HG02571 (cell line): ENCODE data around the gene UBE2E1.

Source experiments
- ATAC-seq: cut with Tn5 transposase; IDR thresholded peaks from one replicate; pipeline ENCODE4 v1.9.1; 2021; ENCODE audit warnings: mild to moderate bottlenecking, moderate library complexity; ENCODE audit not compliant: unreplicated experiment

The UBE2E1 gene

DNA sequence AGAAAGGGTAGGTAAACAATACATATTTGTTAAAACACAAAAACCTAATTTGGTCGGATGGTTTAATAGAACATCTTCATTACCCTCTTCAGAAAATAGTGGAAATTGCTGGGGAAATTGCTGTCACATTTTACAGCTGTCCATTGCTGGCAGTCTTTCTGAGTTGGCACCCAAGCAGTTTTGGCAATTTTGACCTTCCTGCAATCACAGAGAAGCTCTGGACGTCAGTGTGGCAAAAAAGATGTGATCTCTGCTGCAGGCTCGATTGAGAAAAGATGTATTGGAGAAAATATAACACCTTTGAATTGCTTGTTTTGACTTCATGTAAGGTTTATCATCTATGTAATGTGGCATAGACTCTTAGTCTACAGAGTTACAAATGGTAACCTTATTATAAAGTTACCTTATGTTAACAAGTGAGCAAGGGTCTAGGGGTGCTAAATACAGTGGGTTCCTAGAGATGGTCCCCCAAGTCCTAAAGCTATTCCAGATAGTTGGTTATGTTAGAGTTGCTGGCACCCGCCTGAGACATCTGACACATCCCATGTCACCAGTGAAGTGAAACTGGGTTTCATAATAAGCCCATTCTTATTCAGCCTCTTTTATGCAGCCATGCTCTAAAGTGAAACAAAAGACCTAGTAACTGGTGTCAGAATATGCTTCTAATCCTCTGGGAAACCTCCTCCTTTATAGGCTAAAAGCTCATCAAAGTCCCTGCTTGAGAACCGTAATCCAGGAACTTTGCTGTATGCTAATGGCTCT, 14.0 kb downstream of the UBE2E1 start:
- peak; percentile 45 for ATAC-seq

DNA sequence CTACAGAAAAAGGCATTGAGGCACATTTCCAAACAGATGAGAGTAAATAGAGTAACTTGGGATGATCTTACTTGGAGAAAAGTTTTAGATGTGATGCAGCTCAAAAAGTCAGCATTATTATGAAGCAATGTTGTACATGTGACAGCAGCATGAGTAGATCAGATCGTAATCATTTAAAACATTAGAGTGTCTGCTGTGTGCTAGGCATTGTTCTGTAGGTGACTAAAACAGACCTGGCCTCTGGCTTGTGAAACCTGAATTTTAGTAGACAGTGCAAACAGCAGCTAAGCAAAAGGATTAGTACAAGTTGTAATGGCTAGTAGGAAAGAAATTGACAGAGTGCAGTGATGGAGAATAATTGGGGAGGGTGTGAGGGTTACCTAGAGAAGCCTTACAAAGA, 15.1 kb downstream of the UBE2E1 start:
- no peak for ATAC-seq

DNA sequence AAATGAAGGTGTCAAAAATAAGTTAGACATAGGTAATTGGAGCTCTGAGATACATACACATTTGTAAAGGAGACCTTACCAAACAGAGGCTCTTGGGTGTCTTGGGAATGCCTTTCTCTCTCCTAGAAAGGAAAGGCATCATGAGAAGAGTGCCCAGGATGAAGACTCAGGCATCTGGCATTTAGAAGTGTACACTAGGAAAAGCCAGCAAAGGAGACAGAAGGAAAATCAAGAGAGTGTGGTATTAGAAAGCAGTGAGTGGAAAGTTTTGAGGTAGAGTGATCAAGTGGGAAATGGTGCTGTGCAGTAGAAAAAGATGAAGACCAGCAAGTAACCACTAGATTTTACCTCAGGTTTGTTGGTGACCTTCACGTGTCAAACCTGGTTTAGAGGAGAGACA, 16.1 kb downstream of the UBE2E1 start:
- ATAC-seq, result no peak

DNA sequence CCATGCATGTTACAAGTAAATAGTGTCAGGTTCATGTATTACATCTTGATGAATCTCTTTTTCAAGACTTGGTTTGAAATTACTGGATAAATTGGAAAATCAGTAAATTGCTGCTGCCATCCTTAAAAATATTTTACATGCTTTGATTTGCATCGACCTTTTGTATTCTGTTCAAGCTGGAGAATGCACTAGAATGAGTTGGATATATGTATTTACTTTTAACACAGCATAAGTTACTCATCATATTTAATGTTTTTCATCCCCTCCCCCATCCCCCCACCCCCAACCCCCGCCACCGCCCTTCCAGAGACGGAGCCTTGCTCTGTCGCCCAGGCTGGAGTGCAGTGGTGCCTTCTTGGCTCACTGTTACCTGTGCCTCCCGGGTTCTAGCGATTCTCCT, 16.8 kb downstream of the UBE2E1 start:
- ATAC-seq, result no peak

DNA sequence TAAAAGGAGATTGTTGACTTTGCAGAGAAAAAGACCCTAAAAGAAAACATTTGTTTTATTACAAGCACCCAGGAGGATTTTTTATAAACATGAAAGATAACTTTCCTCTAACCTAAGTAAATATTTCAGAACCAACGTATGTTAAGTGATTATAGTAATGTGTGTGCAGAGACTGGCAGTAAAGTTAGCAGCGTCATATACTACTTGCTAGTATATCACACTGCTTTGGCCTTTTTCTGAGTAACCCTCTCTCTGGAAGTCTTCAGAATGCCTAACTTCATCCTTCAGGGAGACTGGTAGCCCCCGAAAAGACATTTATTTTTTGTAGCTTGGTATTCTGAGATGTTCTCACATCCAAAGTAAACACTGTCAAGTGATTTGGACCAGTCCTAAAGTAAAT, 17.9 kb downstream of the UBE2E1 start:
- no peak for ATAC-seq

DNA sequence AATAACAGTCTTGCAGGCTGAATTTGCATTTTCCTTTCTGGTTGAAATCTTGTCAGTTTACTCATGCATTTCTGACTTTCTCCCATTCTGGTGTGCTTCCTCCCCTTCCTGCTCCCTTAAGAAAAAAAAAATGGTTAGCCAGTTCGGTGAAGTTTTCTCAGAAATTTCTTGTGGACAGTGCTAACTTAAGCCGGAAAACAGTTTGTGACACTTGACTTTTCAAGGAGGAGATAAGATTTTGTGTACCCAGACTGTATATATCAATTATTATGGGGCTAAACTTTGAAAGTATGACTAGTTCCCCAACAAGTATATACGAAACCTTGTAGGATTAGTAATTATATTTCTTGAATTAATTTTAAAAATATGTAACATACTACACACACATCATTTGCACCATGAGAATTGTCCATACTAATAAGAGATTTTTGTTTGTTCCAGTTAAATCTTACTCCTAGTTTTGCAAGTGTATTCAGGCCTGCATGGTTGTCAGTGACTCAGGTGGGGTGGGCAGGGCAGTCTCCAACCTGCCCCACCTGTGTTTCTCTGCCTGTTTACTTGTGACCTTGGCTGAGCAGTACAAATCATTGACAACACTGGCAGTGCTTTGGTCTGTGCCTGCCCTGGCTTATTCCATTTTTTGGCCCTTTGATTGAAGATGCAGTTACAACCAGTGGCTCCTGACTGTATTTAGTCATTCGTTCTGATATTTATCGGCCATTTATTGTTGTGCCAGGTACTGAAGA, 19.1 kb downstream of the UBE2E1 start:
- ATAC-seq, result no peak

DNA sequence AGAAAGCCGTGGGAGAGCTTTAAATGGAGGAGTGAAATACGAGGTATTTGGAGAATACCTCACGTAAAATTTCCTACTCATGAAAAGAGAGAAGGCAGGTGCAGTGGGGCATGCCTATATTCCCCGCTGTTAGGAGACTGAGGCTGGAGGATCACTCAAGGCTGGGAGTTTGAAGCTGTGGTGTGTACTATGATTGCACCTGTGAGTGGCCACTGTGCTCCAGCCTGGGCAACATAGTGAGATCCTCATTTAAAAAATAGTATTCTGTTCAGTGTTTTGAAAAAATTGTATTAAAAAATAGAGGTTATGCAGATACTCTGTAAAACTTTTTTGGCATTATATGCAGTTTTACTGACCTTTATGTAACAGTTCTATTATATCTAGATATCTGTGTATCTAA, 20.0 kb downstream of the UBE2E1 start:
- ATAC-seq, result no peak

DNA sequence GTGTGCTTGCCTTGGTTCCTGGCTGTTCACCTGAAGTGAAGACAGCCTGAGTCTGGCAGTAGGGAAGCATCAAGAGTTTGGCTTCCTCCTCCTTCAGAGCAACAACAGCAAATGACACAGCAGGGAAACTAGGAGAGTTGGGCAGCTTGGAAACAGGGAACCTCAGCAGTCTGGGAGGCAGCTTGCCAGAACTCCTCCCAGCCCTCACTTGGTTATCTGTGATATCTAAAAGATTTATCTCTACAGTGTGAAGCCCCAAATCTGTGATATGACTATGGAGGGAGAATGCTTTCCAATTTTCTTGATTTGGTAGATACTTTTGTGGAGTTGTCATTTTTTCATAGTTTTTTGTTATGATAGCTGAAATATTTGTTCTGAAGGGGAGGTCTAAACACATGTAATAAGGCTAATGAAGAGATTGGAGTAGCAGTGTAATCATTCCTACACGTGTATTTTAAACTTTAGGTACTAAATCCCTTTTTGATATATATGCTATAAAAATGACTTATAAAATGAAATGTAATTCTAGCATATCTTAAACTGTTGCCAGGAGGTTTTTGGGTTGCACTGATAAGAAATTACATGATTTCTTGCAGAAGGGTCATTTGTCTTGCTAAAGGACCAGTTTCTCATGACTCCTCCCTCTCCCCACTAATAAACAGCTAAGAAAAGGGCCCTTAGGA, 20.8 kb downstream of the UBE2E1 start:
- no peak for ATAC-seq

DNA sequence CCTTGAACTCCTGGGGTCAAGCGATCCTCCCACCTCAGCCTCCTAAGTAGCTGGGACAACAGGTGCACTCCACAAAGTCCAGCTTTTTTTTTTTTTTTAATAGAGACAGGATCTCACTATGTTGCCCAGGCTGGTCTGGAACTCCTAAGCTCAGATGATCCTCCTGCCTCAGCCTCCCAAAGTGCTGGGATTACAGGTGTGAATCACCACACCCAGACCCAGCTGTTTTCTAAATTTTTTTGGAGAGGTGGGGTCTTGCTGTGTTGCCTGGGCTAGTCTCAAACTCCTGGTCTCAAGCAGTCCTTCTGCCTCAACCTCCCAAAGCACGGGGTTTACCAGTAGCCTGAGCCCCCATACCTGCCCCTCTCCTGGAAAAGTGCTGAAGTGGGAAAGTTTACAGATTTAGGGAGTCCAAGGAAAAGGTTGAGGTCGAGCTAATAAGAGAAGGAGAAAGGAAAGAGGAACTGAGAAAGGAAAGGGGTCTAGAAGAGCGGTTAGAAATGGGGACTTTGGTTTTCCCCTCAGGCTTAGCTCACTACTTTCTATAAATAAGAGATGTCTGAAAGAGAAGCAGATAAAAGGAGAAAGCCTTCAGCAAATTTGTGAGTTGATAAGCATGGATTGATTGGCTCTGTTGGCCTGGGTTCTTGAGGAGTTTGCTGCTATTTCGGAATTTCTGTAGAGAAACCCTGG, 23.6 kb downstream of the UBE2E1 start:
- peak; percentile 71 for ATAC-seq

DNA sequence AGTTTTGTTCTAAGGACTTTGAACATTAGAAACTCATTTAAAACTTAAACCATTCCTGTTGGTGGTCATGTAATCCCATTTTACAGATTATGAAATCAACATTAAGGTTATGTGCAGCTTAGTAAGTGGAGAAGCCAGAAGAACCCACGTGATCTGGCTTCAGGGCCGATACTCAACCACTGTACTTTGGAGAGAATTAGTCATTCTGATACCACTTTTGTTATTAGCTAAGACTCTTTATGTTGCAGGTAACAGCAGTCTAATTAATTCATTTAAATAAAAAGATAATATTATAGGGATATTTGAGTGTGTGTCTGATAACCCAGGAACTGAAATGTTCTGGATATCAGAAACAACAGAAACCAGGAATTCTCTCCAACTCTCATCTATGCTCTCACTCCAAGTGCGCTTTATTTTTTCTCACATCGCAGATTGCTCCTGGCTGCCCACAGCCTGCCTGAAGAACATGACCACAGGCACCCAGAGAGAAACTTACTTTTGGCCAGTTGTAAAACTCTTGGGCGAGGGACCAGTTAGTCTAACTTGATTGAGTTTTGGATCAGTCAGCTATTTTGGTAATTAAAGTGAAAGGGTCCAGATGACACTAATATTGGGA, 25.2 kb downstream of the UBE2E1 start:
- peak; percentile 86 for ATAC-seq

DNA sequence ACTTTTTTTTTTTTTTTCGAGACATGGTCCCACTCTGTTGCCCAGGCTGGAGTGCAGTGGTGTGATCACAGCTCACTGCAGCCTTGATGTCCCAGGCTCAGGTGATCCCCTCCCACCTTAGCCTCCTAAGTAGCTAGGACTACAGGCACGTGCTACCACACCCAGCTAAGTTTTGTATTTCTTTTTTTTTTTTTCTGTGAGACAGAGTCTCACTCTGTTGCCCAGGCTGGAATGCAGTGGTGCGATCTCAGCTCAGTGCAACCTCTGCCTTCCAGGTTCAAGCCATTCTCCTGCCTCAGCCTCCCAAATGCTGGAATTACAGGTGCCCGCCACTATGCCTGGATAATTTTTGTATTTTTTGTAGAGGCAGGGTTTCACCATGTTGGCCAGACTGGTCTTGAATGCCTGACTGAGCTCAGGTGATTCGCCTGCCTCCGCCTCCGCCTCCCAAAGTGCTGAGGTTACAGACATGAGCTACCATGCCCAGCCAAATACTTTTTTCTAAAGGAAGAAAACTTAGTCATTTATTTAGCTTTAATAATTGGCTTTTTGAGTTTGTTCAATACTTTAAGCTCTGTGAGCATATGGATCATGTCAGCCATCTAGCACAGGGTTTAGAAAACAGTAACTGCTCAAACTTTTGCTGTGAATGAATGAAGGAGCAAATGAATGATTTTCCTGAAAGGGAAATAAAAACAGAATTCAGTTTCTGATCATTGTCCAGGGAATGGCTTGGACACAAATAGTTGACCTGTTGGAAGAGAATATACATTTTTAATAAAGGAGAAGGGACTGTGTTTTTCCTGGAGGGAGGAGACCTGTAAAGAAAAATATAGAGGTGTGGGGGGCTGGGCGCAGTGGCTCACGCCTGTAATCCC, 26.0 kb downstream of the UBE2E1 start:
- ATAC-seq, result no peak

DNA sequence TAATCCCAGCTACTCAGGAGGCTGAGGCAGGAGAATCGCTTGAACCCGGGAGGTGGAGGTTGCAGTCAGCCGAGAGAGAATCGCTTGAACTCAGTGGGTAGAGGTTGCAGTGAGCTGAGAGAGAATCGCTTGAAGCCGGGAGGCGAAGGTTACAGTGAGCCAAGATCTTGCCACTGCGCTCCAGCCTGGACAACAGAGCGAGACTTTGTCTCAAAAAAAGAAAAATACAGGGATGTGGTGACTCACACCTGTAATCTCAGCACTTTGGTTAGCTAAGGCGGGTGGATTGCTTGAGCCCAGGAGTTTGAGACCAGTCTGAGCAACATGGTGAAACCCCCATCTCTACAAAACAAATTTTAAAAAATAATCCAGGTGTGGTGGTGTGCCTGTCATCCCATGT, 26.8 kb downstream of the UBE2E1 start:
- ATAC-seq, result no peak

DNA sequence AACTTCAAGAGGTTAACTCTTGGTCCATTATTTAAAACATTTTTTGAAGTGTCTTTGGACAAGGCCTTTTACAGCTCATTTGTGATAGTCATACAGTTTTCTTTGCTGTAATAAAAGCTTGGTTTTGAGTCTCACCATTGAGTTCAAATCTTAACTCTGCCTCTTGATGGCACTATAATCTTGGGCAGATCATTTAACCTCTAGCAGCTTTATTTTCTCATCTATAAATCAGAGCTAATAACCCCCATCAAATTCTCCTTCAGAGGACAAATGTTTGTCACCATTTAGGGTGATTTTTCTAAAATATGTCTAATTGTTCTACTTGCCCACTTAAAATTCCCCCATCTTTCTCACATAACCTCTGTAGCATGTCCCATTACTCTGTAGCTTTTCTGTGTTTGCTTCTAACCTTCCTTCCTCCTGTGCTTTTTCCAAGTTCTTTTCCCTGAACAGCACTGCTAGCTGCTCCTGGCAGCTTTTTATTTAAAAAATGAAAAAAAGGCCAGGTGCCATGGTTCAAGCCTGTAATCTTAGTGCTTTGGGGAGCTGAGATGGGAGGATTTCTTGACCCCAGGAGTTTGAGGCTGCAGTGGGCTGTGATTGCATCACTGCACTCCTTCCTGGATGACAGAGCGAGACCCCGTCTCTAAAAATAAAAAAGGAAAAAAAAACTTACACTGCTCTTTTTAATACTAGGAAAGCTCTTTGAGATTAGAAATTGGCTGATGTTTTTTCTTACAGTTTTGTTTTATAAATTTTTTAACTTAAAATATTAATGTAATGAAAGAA, 28.5 kb downstream of the UBE2E1 start:
- ATAC-seq, result no peak

DNA sequence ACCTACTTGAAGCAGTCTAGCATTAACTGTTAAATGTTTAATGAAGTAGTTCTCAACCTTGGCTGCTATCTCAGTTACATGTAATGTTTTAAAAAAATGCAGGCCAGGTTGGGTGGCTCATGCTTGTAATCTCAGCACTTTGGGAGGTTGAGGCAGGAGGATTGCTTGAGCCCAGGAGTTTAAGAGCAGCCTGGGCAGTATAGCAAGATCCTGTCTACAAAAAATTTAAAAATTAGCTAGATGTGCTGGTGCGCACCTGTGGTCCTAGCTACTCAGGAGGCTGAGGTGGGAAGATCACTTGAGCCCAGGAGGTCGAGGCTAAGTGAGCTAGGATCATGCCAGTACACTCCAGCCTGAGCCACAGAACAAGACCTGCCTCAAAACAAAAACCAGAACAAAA, 29.3 kb downstream of the UBE2E1 start:
- ATAC-seq, result no peak

DNA sequence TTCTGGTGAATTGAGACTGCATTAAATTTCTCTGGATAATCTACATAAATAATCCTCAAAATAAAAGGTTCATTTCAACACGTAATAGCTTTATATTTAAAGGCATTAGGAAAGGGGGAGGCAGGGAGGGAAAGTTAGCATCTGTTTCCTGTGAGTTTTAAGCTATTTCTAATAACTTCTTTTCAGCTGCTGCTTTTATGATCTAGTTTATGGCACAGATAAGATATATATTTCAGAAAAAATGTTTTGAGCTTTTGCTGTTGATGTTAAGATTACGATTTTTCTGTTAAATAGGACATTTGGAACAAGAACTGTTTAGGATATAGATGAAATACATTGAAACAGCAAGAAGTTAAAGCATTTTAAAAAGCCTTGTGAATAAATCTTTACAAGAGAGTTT, 30.0 kb downstream of the UBE2E1 start:
- ATAC-seq, result no peak

DNA sequence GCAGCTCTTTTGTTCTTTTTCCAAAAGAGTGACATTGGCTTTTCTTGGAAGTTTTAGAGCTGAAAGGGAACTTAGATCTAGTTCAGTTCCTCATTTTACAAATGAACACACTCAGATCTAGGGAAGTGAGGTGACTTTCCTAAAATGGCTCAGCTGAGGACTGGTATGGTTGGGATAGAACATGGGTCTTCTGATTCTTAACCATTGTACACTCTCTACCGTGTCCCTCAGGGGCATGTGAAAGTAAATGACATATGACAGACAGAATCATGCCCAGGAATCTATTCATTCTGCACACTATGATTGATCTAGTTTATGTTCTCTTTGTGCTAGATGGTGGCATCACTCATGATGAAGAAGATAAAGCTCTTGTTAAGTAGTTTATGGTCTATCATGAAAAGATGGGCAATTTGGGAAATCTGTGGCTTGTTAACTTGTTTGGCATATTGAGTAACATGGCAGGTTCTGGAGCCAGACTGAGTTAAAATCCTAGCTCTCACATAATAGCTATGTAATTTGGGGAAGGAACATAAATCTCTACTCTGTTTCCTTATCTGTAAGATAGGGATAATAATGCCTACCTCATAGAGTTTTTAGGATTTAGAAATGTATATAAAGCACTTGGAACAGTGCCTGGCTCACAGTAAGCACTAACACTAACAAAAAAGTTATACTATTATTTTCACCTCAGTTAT, 30.9 kb downstream of the UBE2E1 start:
- no peak for ATAC-seq

DNA sequence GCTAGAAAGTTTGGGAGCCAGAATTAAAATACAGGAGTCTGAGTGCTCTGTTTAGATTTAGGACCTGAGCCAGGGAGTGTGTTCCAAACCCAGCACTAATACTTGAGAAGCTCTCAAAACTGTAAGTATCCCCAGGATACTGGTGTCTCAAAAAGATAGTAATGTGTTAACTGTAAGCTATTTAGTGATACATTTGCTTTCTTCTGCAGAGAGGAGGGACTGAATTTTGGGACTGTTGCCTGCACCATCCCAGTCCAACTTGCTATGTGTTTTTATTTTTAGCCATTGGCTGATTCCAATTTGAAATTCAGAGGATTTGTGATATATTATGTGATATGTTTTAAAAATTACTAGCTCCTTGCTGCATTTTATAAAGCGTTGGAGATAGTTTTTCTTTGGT, 31.5 kb downstream of the UBE2E1 start:
- ATAC-seq, result no peak

DNA sequence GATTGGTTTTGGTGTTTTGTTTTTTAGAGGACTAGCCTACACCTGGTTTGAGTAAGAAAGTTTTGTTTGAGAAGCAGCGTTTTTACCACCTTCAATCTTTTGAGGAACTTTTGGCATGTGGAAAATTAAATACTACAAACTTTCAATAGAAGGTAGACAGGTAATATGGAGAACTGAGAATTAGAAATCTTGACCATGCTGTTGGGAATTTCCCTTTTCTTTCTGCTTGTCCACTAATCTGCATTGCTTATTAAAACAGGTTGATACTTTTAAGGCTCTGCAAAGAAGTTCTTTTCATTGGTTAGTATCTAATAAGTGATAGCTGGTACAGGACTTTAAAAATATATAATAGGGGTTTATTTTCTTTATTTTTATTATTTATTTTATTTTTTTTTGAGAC, 31.9 kb downstream of the UBE2E1 start:
- ATAC-seq, result peak; percentile 53

DNA sequence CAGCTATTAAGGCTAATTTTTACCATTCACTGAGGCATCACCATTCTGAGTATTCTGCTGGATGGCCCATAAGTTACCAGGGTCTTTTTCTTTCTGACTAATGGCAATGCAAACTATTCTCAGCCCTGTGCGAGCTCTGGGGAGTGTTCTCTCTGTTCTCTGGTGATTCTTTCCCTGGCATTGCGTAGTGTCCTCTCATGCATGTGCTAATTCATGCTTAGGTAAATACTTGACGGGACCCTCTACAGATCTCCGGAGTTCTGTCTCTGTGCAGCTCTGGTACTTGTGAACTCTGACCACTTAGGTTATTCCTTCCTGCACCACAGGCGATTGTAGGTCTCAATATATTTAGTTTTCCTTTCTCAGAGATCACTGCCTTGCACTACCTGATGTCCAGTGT, 34.8 kb downstream of the UBE2E1 start:
- no peak for ATAC-seq
